Measurements from ENCODE around the gene ATP1B3.

GRCh38 chr3:141835557-141836229 lies 40.8 kb upstream of the ATP1B3 start:
- TF ChIP-seq PAX5 (IDR thresholded peaks at IDR 0.05; ENCODE audit: borderline replicate concordance, low read depth, low read length) (no peak), POLR2A (IDR thresholded peaks at IDR 0.05; ENCODE audit: low read depth, low read length) (no peak), MXI1 (IDR thresholded peaks at IDR 0.05; ENCODE audit: low read depth, low read length) (no peak), E2F4 (IDR thresholded peaks at IDR 0.05; ENCODE audit: low read depth, low read length) (no peak), RFX5 (IDR thresholded peaks at IDR 0.05; ENCODE audit: low read depth, low read length) (no peak), CTCF (IDR thresholded peaks at IDR 0.05 in 2 of 3, conservative IDR thresholded peaks at IDR 0.05 in 1 of 3; ENCODE audit: control insufficient read depth in 2 of 3, extremely low read depth in 1 of 3, insufficient read depth in 1 of 3, low read depth in 3 of 3, low read length in 3 of 3) (no peak)

All from GM12878 (cell line).